GM18868 (cell line): ENCODE data around the gene UGDH.
"Not testable (repeated sequence)": the region's sequence is repeated elsewhere in the genome, so short reads cannot be mapped to it uniquely, and the experiment has no call there.

Experiments used
- ATAC-seq: cut with Tn5 transposase; IDR thresholded peaks from one replicate; pipeline ENCODE4 v1.9.1; 2021; ENCODE audit warnings: mild to moderate bottlenecking, moderate library complexity; ENCODE audit not compliant: unreplicated experiment

Gene UGDH

GRCh38 chr4:39529534-39529933 lies 2.3 kb upstream of the UGDH start:
- ATAC-seq, result no peak

GRCh38 chr4:39528061-39528465 lies 824 bp upstream of the UGDH start:
- no peak for ATAC-seq

- no peak for ATAC-seq
Measured at GRCh38 chr4:39526765-39527295, 409 bp downstream of the UGDH start.

- ATAC-seq, result no peak
Measured at GRCh38 chr4:39525822-39526690, 1.2 kb downstream of the UGDH start.

GRCh38 chr4:39524161-39524957 lies 2.9 kb downstream of the UGDH start:
- no peak for ATAC-seq

- no peak for ATAC-seq
Measured at GRCh38 chr4:39522068-39522467, 5.2 kb downstream of the UGDH start.

- ATAC-seq, result no peak
Measured at GRCh38 chr4:39521253-39521919, 5.9 kb downstream of the UGDH start.

- no peak for ATAC-seq
Measured at GRCh38 chr4:39518484-39518883, 8.8 kb downstream of the UGDH start.

GRCh38 chr4:39516407-39516966 lies 10.8 kb downstream of the UGDH start:
- no peak for ATAC-seq

- ATAC-seq, result not testable (repeated sequence)
Measured at GRCh38 chr4:39515669-39516401, 11.4 kb downstream of the UGDH start.

GRCh38 chr4:39514888-39515401 lies 12.3 kb downstream of the UGDH start:
- no peak for ATAC-seq

- not testable (repeated sequence) for ATAC-seq
Measured at GRCh38 chr4:39514266-39514665, 13.0 kb downstream of the UGDH start.

- ATAC-seq, result no peak
Measured at GRCh38 chr4:39510348-39510929, 16.8 kb downstream of the UGDH start.

- ATAC-seq, result no peak
Measured at GRCh38 chr4:39505581-39505980, 21.7 kb downstream of the UGDH start.

GRCh38 chr4:39504538-39504937 lies 22.7 kb downstream of the UGDH start:
- no peak for ATAC-seq

GRCh38 chr4:39502664-39503035 lies 24.6 kb downstream of the UGDH start:
- not testable (repeated sequence) for ATAC-seq

- no peak for ATAC-seq
Measured at GRCh38 chr4:39502019-39502663, 25.1 kb downstream of the UGDH start.

- no peak for ATAC-seq
Measured at GRCh38 chr4:39498727-39499020, 28.6 kb downstream of the UGDH start.
